Tibial nerve (tissue), 4 donors: Measurements from ENCODE around the gene SORCS2.
A peak's percentile ranks its signal among the peaks of the same experiment; 100 is the strongest.

Experiments
- CTCF ChIP-seq, 5 experiments: fragments of 200-600 bp in 3 of 5; fragments of 450-650 bp in 2 of 5; sonication (generic) in 3 of 5; IDR thresholded peaks; one replicate each; pipeline ENCODE4 v1.5.1; 2016 to 2019; ENCODE audit warnings: antibody characterized with exemption in 5 of 5, mild to moderate bottlenecking in 3 of 5, moderate library complexity in 2 of 5
- EP300 ChIP-seq, 2 donors: sonication (generic); formaldehyde crosslinking; IDR thresholded peaks; one replicate each; pipeline ENCODE4 v1.6.1; 2017; ENCODE audit warnings: antibody characterized with exemption in 2 of 2, mild to moderate bottlenecking in 1 of 2
- POLR2A ChIP-seq, 2 donors: fragments of 450-650 bp; IDR thresholded peaks; one replicate each; pipeline ENCODE4 v1.6.1; 2017; ENCODE audit warnings: antibody characterized with exemption in 2 of 2, mild to moderate bottlenecking in 2 of 2, moderate library complexity in 2 of 2

GRCh38 chr4:7156761-7157488 is 35.4 kb upstream of the SORCS2 start:
- TF ChIP-seq CTCF (IDR thresholded peaks at IDR 0.05) (peak; percentile 56 to 78 (median 77)), POLR2A (IDR thresholded peaks at IDR 0.05) (no peak), EP300 (IDR thresholded peaks at IDR 0.05) (no peak)
